NCI-H2171 (cell line): ENCODE results near the gene ADAM19.

Experiments
- DNase-seq: peaks from one replicate; lab custom pipeline; 2025; lab: John Stamatoyannopoulos, UW

The ADAM19 gene, protein sequence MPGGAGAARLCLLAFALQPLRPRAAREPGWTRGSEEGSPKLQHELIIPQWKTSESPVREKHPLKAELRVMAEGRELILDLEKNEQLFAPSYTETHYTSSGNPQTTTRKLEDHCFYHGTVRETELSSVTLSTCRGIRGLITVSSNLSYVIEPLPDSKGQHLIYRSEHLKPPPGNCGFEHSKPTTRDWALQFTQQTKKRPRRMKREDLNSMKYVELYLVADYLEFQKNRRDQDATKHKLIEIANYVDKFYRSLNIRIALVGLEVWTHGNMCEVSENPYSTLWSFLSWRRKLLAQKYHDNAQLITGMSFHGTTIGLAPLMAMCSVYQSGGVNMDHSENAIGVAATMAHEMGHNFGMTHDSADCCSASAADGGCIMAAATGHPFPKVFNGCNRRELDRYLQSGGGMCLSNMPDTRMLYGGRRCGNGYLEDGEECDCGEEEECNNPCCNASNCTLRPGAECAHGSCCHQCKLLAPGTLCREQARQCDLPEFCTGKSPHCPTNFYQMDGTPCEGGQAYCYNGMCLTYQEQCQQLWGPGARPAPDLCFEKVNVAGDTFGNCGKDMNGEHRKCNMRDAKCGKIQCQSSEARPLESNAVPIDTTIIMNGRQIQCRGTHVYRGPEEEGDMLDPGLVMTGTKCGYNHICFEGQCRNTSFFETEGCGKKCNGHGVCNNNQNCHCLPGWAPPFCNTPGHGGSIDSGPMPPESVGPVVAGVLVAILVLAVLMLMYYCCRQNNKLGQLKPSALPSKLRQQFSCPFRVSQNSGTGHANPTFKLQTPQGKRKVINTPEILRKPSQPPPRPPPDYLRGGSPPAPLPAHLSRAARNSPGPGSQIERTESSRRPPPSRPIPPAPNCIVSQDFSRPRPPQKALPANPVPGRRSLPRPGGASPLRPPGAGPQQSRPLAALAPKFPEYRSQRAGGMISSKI

DNA sequence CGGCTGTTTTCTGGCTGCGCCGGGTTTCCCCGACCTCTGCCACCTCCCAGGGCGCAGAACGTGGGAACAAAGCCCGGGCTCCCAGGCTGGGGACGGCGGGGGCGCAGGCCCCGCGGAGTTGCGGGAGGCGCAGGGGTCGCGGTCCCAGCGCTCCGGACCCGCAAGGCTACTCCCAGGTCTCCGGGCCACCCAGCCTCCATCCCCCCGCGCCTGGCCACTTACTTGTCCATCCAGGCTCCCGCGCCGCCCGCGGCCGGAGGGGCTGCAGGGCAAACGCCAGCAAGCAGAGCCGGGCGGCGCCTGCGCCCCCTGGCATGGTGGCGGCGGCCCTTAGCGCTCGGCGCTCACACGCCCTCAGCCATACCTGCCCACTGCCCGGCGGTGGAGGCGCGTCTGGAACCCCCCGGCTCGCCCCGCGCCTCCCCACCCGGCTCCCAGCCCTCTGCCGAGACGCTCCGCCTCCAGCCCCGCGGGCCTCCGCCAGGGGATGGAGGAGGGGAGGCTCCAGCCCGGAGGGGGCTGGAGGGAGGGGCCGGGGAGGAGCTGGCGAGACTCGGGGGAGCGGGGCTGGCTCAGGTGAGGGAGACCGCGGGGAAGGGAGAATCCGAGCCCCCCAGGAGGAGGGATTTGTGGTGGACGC is at the start of gene ADAM19:
Gene ADAM19, minus strand, starts transcription at position 395 of the 640 bp plus-strand sequence. Its CDS starts 79 bp downstream, at position 316.
- peak; percentile 48 for DNase-seq

DNA sequence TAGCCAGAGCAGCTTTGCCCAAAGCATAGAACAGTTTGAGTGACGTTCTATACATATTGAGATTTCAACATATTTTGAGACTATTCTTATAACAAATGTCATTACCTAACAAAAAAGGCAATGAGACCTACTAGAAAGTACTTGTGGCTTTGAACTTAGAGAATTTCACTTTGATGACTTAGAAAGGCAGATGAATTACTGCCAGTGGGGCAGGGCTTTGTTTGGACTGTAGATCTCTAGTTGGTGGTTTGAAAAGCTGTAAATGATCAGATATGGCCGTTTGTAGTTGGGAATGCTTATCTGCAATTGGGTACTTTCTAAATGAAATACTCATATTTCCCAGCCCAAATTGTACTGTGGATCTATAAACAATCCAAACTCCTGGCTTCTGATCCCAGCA is 48.6 kb upstream of the ADAM19 start:
- no peak for DNase-seq

DNA sequence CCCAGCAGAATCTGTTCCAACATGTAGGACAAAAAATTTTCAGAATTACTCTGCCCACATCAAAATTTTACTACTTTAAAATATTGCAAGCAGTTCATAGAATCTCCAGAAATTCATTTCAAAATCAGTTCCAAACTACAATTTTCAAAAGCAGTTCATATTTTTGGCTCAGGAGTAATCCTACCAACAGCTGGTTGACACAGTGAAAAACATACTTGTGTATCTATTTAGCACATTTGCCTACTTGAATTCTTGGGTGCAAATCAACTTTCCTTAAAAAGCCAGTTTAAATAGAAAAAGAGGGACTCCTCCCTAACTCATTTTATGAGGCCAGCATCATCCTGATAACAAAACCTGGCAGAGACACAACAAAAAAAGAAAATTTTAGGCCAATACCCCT is 45.2 kb upstream of the ADAM19 start:
- DNase-seq, result no peak

DNA sequence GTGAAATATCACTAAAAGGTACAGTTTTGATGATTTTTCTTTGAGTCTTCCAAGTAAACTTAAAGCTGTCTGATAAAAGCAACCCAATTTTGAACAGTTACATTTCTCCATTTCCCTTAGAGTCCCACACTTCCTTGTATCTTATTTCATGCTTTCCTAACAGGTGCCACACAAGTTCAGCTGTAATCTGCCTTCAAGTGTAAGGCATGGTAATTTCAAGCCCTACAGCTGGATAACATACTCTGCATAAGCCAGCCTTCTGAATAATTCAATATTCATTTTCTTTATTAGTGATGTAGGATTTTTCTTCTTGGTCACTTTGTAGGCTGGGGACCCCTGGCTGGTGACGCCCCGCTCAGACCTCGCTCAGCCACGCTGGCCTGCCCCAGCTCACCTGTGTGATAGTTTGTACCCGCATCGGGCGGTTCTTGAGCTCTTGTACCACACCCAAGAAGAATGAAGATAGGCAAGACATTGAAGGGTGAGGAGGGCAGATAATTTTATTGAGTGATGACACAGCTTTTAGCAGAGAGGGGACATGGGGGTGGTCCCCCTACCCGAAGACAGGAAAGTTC is 42.7 kb upstream of the ADAM19 start:
- no peak for DNase-seq

DNA sequence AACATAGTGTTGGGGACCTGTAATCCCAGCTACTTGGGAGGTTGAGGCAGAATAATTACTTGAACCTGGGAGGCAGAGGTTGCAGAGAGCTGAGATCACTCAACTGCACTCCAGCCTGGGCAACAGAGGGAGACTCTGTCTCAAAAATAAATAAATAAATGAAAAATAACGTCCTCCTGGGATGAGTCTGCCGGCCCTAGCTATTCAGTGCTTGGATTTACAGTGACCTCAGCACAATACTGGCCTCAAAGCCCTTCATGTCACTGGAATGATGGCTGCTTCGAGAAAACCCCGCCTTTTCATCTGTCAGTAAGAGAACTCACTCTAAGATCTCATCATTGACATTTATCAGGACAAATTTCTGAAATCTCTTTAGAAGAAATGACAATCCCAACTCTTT is 41.2 kb upstream of the ADAM19 start:
- no peak for DNase-seq

DNA sequence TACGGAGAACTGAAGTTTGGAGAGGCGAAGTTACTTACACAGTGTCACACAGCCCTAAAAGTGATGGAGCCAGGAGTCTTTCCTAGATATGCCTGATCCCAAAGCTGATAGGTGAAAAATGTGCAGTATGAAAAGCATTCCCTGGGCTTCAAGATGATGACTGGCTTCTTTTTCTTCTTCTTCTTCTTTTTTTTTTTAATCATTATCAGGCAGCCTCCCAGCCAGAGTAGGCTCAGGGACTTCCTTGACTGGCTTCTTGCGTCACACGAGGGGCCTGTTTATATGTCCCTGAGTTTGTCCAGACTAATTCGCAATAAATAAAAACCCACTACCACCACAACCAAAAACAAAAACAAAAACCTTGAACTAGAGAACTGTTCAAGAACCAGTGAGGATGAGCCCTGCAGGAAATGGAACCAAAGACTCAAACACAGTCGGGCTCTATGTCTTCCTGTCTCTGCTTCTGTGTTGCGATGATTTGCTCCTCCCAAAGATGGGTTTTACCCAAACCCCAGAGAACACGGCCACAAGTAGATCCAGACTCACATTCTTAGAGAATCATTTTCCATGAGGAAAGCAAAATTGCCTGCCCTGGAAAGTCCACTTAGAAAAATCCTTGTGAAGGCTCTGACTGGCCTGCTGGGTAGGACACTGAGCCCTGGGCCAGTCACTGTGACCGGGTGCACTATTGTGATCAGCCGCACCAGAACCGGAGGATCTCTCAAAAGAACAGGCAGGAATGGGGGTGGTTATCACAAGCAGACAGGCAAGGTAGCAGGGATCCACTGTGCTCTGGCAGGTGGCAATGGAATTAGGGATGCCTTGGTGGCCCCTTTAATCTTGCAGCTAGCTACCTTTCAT is 38.0 kb upstream of the ADAM19 start:
- DNase-seq, result no peak

DNA sequence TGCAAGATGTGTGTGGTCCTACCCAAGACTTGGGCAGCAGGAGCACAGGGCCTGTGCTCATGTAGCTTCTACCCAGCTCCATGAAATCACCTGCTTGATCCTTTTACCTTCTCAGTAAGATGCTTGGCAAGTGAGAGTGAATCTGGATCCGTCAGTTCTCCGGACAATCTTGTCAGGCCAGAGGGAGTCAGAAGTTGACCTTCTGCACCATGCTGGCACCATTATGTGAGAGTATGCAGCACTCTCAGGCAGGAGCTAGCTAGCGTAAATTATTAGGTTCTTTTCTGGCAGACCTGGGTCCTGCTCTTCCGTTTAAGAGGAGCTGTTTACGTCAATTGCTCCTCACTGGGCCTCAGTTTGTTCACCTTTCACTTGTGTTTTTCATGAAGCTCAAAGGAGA is 37.0 kb upstream of the ADAM19 start:
- DNase-seq, result no peak

DNA sequence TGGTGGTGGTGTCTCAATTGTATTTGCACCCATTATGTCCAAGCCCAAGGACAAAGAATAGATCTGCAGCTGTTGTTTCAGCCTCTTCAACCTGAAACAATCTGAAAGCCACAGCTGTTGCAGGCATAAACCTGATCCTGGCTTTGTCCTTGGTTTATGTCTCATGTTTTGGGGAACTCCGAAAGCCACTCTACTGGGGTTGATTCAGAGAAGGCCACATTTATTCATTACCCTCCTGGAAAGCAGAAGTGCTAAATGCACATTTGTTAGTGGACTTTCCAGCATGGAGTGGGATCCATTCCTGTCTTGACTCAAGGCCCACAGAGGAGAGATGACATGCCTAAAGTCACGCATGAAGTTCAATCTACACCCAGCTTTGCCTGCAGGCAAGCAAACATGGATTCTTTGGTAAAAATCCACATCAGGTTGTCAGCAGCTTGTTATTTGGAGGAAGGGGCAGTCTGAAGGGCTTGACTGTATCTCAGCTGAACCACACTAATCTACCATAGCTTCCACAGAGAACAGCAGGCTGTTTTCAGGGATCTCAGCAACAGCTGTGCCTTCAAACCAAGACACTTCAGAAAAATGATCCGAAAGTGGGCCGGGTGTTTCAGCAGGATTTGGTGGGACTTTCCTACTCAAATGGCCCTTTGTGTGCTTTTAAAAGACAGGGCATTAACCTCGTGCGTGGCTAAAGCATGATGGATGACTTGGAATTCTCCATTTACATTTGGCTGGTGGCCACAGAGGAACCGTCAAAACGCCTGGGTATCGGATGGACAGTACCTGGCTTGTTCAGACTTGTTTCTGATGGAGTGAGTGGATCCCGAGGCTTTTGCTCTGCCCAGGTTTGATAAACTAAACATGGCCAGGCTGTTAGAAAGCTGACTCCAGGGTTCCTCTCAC is 36.2 kb upstream of the ADAM19 start:
- DNase-seq, result no peak

DNA sequence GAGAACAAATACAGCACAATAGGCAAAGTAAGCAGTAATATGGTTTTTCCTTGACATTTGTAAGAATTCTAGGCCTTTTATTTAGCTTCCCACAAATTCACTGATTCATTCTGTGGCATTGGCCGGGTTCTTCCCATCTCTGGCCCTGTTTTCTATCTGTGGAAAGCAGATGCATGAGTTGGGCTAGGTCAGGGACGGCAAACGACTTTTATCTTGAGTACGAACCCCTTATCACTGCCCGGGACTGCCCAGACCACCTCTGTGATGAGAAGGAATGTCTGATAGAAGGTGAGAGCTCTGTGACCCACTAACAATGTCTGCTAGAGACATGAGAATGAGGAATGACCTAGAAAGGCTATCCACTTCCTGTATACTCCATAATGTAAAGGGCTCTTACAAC is 35.4 kb upstream of the ADAM19 start:
- DNase-seq, result no peak

DNA sequence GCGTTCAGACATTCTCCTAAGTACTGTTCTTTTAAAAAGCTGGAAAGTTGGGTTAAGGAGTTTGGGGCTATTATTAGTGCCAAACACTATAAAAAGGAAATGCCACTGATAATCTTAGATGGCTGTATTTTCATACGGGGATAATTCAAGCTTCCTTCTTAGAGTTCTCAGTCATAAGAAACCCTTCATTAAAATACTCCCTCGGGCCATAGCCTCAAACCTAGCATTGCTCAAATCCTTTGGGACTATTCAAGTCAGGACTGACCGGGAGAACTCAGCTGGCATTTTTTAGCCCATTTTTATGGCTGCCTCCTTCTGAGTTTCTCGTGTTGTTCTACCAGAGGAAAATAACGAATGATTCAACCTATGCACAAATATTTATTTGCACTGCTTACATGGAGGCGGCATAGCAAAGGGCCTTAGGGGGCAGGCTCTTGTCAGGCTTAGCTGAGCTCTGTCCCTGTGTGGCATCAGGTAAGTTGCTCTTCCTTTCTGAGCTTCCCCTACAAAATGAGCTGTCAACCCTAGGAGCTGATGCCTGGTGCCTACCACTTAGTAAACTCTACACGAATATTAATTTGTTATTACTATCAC is 33.5 kb upstream of the ADAM19 start:
- no peak for DNase-seq

DNA sequence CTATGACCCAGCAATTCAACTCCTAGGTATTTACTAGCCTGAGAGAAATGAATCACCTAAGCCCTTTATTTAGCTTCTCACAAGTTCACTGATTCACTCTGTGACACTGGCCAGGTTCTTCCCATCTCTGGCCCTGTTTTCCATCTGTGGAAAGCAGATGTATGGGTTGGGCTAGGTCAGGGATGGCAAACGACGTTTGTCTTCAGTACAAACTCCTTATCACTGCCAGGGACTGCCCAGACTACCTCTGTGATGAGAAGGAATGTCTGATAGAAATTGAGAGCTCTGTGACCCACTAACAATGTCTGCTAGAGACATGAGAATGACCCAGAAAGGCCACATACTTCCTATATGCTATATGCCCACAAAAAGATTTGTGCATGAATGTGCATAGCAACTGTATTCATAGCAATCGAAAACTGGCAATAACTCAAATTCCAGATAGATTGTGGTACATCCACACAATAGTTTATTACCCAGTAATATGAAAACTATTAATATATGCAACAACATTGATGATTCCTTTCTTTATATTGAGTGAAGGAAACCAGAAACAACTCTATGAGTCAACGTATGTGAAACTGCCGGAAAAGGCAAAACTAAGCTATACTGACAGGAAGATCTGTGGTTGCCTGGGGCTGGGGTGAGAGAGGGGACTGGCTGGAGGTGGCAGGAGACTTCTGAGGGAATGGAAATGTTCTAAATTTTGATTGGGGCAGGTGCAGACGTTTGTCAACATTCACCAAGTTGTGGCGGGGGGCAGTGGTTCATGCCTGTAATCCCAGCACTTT is 32.0 kb upstream of the ADAM19 start:
- no peak for DNase-seq

DNA sequence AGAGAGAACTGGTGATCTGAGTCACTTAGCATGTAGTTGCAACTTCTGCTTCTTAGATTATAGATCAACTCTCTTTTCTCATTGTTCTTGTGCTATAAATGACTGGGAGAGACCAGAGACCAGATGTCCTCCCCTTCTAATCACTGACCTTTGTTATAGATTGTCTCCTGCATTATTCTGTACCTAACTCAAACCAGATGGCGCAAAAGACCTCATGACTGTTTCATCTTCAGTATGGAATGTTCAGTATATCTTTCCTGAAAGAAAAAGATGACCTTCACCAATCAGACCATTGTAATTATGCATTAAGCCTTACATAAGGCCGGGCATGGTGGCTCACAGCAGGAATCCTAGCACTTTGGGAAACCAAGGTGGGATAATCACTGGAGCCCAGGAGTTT is 30.5 kb upstream of the ADAM19 start:
- no peak for DNase-seq

DNA sequence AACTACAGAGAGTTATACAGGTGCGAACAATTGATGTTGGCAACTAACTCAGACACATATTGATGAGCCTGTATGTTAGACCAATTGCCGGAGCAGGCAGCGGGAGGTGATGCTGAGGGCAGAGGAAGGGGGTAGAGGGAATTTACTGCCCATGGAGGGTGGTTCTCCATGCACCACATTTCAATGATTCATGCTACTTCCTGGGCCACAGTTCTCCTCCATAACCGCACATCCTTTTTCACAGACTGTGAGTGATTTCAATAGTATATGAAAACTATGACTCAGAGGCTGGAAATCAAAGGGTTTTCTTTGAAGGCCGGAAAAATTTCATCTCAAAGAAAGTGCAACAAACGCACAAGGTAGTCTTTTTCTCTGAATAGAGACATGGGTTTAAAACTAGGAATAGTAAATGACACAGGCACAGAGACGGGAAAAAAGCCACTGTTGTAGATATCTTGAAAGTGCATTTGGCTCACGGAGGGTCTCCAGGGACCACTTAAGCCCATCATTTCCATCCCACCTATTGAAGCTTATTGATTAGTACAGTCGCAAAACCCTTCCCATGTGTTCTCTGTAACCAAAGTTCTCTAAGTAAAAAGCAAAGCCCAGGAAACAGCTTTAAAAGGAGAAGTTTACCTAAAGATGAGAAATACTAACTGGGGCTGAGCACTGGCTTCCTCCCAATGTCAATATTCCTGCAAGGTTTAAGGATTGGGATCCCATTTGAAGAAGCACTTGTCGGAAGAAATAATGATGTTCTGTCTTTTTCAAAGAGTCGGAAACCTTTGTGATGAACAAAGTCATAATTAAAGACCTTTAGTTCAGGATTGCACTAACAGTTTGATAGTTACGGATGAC is 28.0 kb upstream of the ADAM19 start:
- no peak for DNase-seq

DNA sequence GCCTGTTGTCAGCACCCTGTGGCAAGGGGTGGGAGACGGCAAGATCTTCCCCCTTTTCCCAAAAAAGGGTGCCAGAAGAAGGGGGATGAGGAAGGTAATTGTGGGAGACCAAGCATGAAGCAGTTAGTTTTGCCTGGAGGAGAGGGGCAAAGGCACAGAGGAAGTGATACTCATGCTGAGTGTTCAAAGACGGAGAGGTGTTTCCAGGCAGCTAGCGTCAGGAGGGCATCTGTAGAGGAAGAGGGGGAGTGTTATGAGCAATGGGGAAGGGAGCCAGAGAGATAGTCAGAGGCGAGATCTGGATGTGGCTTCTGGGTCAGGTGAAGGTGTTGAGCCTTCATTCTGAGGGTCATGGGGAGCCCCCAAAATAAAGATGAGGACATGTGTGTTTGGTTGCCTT is 26.9 kb upstream of the ADAM19 start:
- DNase-seq, result no peak

DNA sequence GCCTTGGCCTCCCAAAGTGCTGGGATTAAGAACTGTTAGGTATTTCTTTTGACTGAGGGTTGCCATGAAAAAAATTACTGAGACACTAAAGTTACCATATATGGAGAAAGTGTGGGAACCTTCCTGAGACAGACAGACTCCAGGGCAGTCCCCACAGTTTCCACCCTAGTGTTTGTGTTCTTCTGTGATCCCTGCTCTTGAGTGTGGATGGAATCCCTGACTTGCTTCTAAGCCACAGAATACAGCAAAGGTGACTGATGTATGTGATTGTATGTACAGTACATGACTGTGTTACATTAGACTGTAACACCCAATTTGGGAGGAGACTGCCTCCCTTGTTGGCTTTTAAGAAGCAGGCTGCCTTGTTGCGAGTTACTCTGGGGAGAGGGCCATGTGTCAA is 24.7 kb upstream of the ADAM19 start:
- no peak for DNase-seq

DNA sequence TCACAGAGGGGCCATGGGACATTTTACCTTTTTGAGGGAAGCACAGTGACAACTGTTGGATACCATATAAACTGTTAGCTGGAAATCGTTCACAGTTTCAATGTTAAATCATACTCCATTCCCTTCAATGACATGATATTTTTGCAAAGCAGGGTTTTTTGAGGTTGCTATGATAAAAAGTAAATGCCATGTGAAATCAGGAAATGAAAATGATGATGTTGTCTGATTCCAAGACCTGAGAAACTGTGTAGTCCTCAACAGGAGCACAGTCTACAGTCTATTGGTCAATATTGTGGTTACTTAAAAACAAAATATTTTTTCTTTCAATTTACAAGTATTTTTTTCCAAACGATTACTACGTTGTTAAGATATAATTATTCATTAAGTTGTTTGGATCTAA is 24.0 kb upstream of the ADAM19 start:
- DNase-seq, result no peak

DNA sequence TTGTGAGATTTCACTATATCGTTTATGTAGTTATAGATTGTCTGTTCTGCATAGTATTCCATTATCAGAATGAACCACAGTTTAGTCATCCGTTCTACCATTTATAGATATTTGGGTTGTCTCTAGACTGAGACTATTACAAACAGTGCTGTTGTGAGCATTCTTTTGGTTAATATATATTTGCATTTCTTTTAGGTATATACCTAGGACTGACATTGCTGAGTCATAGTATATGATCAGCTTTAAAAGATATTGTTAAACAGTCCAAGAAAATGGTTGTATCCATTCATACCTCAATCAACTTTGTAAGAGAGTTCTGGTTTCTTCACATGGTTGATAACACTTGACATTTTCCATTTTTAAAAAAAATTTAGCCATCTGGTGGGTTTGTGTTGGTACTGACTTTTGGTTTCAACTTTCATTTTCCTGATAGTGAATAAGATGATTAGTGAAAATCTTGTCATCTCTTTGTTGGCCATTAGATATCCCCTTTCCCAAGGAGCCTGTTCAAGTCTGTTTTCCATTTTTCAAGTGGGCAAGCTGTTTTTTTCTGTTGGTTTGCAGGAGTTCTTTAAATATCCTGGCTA is 22.9 kb upstream of the ADAM19 start:
- DNase-seq, result no peak

DNA sequence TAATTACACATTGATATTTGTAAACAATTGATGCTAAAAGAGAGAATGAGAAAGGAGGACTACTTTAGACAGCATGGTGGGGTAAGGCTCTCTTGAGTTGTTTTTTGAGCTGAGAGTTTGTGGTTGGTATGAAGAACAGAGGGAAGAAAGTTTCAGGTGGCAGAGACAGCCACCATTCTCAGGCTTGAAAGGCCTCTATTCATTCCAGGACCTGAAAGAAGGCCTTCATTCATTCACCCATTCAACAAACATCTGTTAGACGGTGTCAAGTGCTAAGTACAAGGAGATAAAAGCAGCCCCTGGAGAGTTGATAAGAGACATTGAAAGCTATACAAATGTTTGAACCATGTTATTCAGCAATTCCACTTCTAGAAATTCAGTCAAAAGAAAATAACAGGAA is 21.7 kb upstream of the ADAM19 start:
- DNase-seq, result no peak
